ENCODE data around the gene MED1. TPM values are rescaled to one million over a fixed set of nuclear protein-coding genes. Genes with fewer than 3 reads are reported as not detected.
"Not testable (repeated sequence)": the region's sequence is repeated elsewhere in the genome, so short reads cannot be mapped to it uniquely, and the experiment has no call there.

MED1 gene
- total and polyA plus RNA-seq, 9 of the 15 experiments (the other 6 are each of a cell fraction or from before 2014, with no cell fraction given) = 14.0 to 59.8 (median 46.7) TPM

DNA sequence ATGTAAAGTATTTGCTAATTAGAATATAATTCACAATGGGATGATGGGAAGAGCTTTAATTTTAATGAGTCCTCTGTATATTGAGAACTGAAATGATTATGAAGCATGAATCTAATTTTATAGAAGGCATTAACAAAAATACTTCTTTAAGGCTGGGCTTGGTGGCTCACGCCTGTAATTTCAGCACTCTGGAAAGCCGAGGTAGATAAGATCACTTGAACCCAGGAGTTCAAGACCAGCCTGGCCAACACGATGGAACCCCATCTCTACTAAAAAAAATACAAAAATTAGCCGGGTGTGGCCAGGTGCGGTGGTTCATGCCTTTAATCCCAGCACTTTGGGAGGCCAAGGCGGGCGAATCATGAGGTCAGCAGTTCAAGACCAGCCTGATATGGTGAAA is 22.2 kb upstream of the MED1 start:
- no peak for FAIRE-seq
- H3K4me3 ChIP-seq = no peak overlapping the region
- ATAC-seq = no peak
- DNase-seq (ENCODE audit: extremely low read depth in 1 of 4, low spot score in 3 of 4) = no peak
- no peak for TF ChIP-seq HDAC6 (IDR thresholded peaks at IDR 0.05; ENCODE audit: low read depth, low read length)
- TF ChIP-seq, protein P1, sequence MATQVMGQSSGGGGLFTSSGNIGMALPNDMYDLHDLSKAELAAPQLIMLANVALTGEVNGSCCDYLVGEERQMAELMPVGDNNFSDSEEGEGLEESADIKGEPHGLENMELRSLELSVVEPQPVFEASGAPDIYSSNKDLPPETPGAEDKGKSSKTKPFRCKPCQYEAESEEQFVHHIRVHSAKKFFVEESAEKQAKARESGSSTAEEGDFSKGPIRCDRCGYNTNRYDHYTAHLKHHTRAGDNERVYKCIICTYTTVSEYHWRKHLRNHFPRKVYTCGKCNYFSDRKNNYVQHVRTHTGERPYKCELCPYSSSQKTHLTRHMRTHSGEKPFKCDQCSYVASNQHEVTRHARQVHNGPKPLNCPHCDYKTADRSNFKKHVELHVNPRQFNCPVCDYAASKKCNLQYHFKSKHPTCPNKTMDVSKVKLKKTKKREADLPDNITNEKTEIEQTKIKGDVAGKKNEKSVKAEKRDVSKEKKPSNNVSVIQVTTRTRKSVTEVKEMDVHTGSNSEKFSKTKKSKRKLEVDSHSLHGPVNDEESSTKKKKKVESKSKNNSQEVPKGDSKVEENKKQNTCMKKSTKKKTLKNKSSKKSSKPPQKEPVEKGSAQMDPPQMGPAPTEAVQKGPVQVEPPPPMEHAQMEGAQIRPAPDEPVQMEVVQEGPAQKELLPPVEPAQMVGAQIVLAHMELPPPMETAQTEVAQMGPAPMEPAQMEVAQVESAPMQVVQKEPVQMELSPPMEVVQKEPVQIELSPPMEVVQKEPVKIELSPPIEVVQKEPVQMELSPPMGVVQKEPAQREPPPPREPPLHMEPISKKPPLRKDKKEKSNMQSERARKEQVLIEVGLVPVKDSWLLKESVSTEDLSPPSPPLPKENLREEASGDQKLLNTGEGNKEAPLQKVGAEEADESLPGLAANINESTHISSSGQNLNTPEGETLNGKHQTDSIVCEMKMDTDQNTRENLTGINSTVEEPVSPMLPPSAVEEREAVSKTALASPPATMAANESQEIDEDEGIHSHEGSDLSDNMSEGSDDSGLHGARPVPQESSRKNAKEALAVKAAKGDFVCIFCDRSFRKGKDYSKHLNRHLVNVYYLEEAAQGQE (IDR thresholded peaks at IDR 0.05; ENCODE audit: borderline replicate concordance) = peak; percentile 26; the same call in 1 of the 2 replicates
- TF ChIP-seq, protein P1 (CRISPR knock-in tag; IDR thresholded peaks at IDR 0.05; ENCODE audit: low read depth) = no peak
- no peaks in the 10 kb centered on the region for H3K27me3 ChIP-seq (ENCODE audit: control insufficient read depth in 2 of 2, insufficient read depth in 2 of 2, low read length in 2 of 2)
- in situ Hi-C loops (cut with MboI) = no loop called here
- peaks cover 73% of the 10 kb centered on the region; the same call in 2 of the 3 replicates for H3K36me3 ChIP-seq (ENCODE audit: control insufficient read depth, insufficient read depth, low read length)
- no peaks in the 10 kb centered on the region for H3K9me1 ChIP-seq (ENCODE audit: control insufficient read depth, insufficient read depth, low read length)
- no peaks in the 10 kb centered on the region for H4K20me1 ChIP-seq (replicated peaks; ENCODE audit: control insufficient read depth, insufficient read depth, low read length)
- intact Hi-C loops (cut with micrococcal nuclease) = no loop called here
- no peaks in the 10 kb centered on the region for H3K4me1 ChIP-seq (replicated peaks in 1 of 2; ENCODE audit: control insufficient read depth in 2 of 2, insufficient read depth in 2 of 2, low read length in 2 of 2)
- peaks cover 44% of the 10 kb centered on the region for H3K79me2 ChIP-seq (ENCODE audit: control insufficient read depth, insufficient read depth, low read length)
- CTCF ChIA-PET (ENCODE audit: low intra/inter-chr PET ratio) = no interaction called here
- H3K4me2 ChIP-seq (ENCODE audit: insufficient read depth, low read length) = no peak overlapping the region
- POLR2A ChIA-PET = interaction anchor here (0.9 to 4.8 kb wide), 4 partner anchors 9 to 23 kb away, joined by 3 to 72 read pairs (median 4); partner anchors contain the start of genes CDK12 and MED1
- no peak overlapping the region for H3K9ac ChIP-seq (ENCODE audit: insufficient read depth in 1 of 2, low read depth in 2 of 2, low read length in 2 of 2)
- no peak overlapping the region for H3K27ac ChIP-seq (ENCODE audit: extremely low read depth, low read depth, low read length)
- H3K9me3 ChIP-seq (replicated peaks; ENCODE audit: control insufficient read depth, insufficient read depth, low read depth, low read length) = no peaks in the 10 kb centered on the region
- WGBS (ENCODE audit: insufficient coverage, low coverage, missing lambda C conversion rate) = 80% methylated on average over 7 of the region's 7 CpGs
- no TSS peak for BruUV-seq (replicated peaks)
- no peak overlapping the region for H2AFZ ChIP-seq (ENCODE audit: low read depth, low read length)

DNA sequence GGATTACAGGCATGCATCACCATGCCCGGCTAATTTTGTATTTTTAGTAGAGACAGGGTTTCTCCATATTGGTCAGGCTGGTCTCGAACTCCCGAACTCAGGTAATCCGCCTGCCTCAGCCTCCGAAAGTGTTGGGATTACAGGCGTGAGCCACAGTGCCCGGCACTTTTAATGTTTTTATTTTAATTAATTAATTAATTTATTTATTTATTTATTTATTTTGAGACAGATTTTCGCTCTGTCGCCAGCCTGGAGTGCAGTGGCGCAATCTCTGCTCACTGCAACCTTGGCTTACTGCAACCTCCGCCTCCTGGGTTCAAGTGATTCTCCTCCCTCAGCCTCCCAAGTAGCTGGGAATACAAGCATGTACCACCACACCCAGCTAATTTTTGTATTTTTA is 17.5 kb upstream of the MED1 start:
- H3K9me1 ChIP-seq (ENCODE audit: control insufficient read depth, insufficient read depth, low read length); DNase-seq (ENCODE audit: extremely low read depth in 1 of 4, low spot score in 3 of 4); FAIRE-seq; H3K4me2 ChIP-seq (ENCODE audit: insufficient read depth, low read length); in situ Hi-C loops (cut with MboI); H3K27ac ChIP-seq (ENCODE audit: extremely low read depth, low read depth, low read length); H3K9ac ChIP-seq (ENCODE audit: insufficient read depth in 1 of 2, low read depth in 2 of 2, low read length in 2 of 2); H3K4me3 ChIP-seq; ATAC-seq; H2AFZ ChIP-seq (ENCODE audit: low read depth, low read length); H3K4me1 ChIP-seq (replicated peaks in 1 of 2; ENCODE audit: control insufficient read depth in 2 of 2, insufficient read depth in 2 of 2, low read length in 2 of 2); BruUV-seq (replicated peaks); intact Hi-C loops (cut with micrococcal nuclease); H3K9me3 ChIP-seq (replicated peaks; ENCODE audit: control insufficient read depth, insufficient read depth, low read depth, low read length); POLR2A ChIA-PET; H4K20me1 ChIP-seq (replicated peaks; ENCODE audit: control insufficient read depth, insufficient read depth, low read length); H3K27me3 ChIP-seq (ENCODE audit: control insufficient read depth in 2 of 2, insufficient read depth in 2 of 2, low read length in 2 of 2); CTCF ChIA-PET (ENCODE audit: low intra/inter-chr PET ratio): not testable (repeated sequence)
- peaks cover 82% of the 10 kb centered on the region for H3K79me2 ChIP-seq (ENCODE audit: control insufficient read depth, insufficient read depth, low read length)
- WGBS (ENCODE audit: insufficient coverage, low coverage, missing lambda C conversion rate) = 98% methylated on average over 11 of the region's 11 CpGs
- peaks cover 70% of the 10 kb centered on the region for H3K36me3 ChIP-seq (ENCODE audit: control insufficient read depth, insufficient read depth, low read length)

Data from K562 (cell line).